Activated T-cell treated with anti-CD3 and anti-CD28 coated beads for 4 hours (primary cell): ENCODE measurements around the gene ALPG.
"Not testable (repeated sequence)": the region's sequence is repeated elsewhere in the genome, so short reads cannot be mapped to it uniquely, and the experiment has no call there.

Experiments
- DNase-seq: peaks from one replicate; pipeline ENCODE4 v3.0.0-alpha.2; 2020

ALPG gene

GRCh38 chr2:232442431-232442830, 35.8 kb downstream of the ALPG start:
- not testable (repeated sequence) for DNase-seq

- not testable (repeated sequence) for DNase-seq
Measured at GRCh38 chr2:232443047-232443446, 36.4 kb downstream of the ALPG start.

- DNase-seq: not testable (repeated sequence)
Measured at GRCh38 chr2:232443669-232444408, 37.2 kb downstream of the ALPG start.

- DNase-seq: peak; percentile 54
Measured at GRCh38 chr2:232444409-232445148, 37.9 kb downstream of the ALPG start.

- not testable (repeated sequence) for DNase-seq
Measured at GRCh38 chr2:232445149-232445885, 38.7 kb downstream of the ALPG start.

GRCh38 chr2:232446266-232446777, 39.7 kb downstream of the ALPG start:
- DNase-seq: not testable (repeated sequence)

GRCh38 chr2:232447091-232447620, 40.5 kb downstream of the ALPG start:
- no peak for DNase-seq

GRCh38 chr2:232447638-232448303, 41.1 kb downstream of the ALPG start:
- DNase-seq: no peak

- DNase-seq: no peak
Measured at GRCh38 chr2:232448304-232448690, 41.7 kb downstream of the ALPG start.

GRCh38 chr2:232449964-232450363, 43.3 kb downstream of the ALPG start:
- DNase-seq: no peak

GRCh38 chr2:232451645-232452044, 45.0 kb downstream of the ALPG start:
- not testable (repeated sequence) for DNase-seq

- no peak for DNase-seq
Measured at GRCh38 chr2:232454630-232455029, 48.0 kb downstream of the ALPG start.

- no peak for DNase-seq
Measured at GRCh38 chr2:232455426-232456255, 49.0 kb downstream of the ALPG start, which contains the start of gene ALPI. TSS of gene ALPI (plus strand) at chr2:232456153. CDS start at chr2:232456200, 47 bp downstream.

- DNase-seq: no peak
Measured at GRCh38 chr2:232456296-232457120, 49.9 kb downstream of the ALPG start.

GRCh38 chr2:232457121-232458011, 50.7 kb downstream of the ALPG start:
- DNase-seq: no peak

GRCh38 chr2:232458051-232458660, 51.5 kb downstream of the ALPG start:
- DNase-seq: no peak

- no peak for DNase-seq
Measured at GRCh38 chr2:232458661-232459418, 52.2 kb downstream of the ALPG start.

GRCh38 chr2:232459419-232460035, 52.9 kb downstream of the ALPG start:
- no peak for DNase-seq
